ENCODE results near the gene PTPRN2. TPM values are rescaled to one million over a fixed set of nuclear protein-coding genes. Genes with fewer than 3 reads are reported as not detected.

Gene PTPRN2
- total and polyA plus RNA-seq, 2 of the 8 experiments (the other 6 are each of a cell fraction or from before 2014, with no cell fraction given): 2.6 to 4.5 TPM

DNA sequence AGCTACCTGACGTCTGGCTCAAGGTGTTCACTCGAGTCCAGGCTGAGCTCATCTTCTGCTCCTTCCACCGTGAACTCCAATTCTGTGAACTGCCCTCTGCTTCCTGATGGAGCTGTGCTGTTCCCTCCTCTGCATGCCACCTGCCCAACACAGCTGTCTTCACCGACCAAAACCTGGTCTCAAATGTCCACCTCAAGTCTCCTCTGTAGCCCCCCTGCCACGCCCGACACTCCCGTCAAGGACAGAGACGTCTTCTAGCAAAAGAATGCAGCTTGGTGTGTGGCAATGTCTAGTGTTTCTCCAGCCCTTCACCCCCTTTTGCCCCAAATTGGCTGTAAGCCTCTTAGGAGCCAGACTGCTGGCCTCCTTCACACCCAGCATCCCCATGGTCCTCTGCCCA, 945.8 kb downstream of the PTPRN2 start:
- FAIRE-seq: no peak
- no peaks in the 10 kb centered on the region; a peak in 1 of 8 replicates for H3K36me3 ChIP-seq (ENCODE audit: control insufficient read depth in 2 of 4, insufficient read depth in 4 of 4, low read length in 3 of 4)

More for the DNA sequence above, 945.8 kb downstream of the PTPRN2 start:
- ChIA-PET CTCF (ENCODE audit: partially characterized antibody) (interaction anchor here (0.9 kb wide), 1 partner anchor 12 kb away, joined by 4 read pairs; no protein-coding TSS in a partner anchor), POLR2A (ENCODE audit: partially characterized antibody) (no interaction called here)
- Histone ChIP-seq H3K56ac (replicated peaks; ENCODE audit: insufficient read length, low read depth, low read length) (no peak overlapping the region), H4K8ac (ENCODE audit: extremely low read depth, insufficient read depth, low read length) (no peak overlapping the region), H3K4ac (replicated peaks; ENCODE audit: insufficient read length, low read depth, low read length) (no peak overlapping the region), H3K4me1 (replicated peaks in 1 of 4; ENCODE audit: control insufficient read depth in 3 of 4, insufficient read depth in 4 of 4, low read length in 3 of 4) (no peaks in the 10 kb centered on the region), H2BK20ac (ENCODE audit: low read length) (no peak overlapping the region), H3K9me3 (ENCODE audit: insufficient read depth in 2 of 2, low read depth in 1 of 2, low read length in 1 of 2) (peaks cover 15 to 28% of the 10 kb centered on the region in 2 experiments; a peak in 3 of 4 replicates), H3K14ac (ENCODE audit: insufficient read length) (no peak overlapping the region), H2BK120ac (replicated peaks; ENCODE audit: low read depth, low read length) (no peak overlapping the region), H3K23me2 (ENCODE audit: low read depth, low read length) (no peaks in the 10 kb centered on the region), H3K79me1 (ENCODE audit: low read depth, low read length) (no peaks in the 10 kb centered on the region), H4K5ac (ENCODE audit: insufficient read length, low read depth, low read length) (no peak overlapping the region), H3K79me2 (ENCODE audit: control insufficient read depth in 1 of 2, insufficient read depth in 2 of 2, low read length in 2 of 2) (no peaks in the 10 kb centered on the region), H3K9ac (replicated peaks in 1 of 4; ENCODE audit: extremely low read depth in 1 of 4, low read depth in 3 of 4, low read length in 3 of 4) (no peak overlapping the region), H2AK5ac (ENCODE audit: low read depth, low read length) (no peak overlapping the region), H3K27me3 (replicated peaks in 1 of 4; ENCODE audit: control insufficient read depth in 3 of 4, extremely low read depth in 1 of 4, insufficient read depth in 3 of 4, low read length in 3 of 4) (no peaks in the 10 kb centered on the region), H2BK12ac (ENCODE audit: low read depth, low read length) (no peak overlapping the region), H2BK5ac (ENCODE audit: low read depth, low read length) (no peak overlapping the region), H2BK15ac (ENCODE audit: low read length) (no peak overlapping the region), H3K27ac (ENCODE audit: low read depth, low read length) (no peak overlapping the region), H2AFZ (ENCODE audit: low read length) (no peak overlapping the region), H3K23ac (ENCODE audit: insufficient read length) (no peak overlapping the region), H3K4me2 (ENCODE audit: insufficient read depth in 1 of 2, low read depth in 2 of 2, low read length in 2 of 2) (no peak overlapping the region), H3K4me3 (ENCODE audit: extremely low read depth in 1 of 4, insufficient read depth in 2 of 4, low read depth in 3 of 4, low read length in 4 of 4) (no peak overlapping the region), H4K91ac (replicated peaks; ENCODE audit: insufficient read length, low read length) (no peak overlapping the region), H4K20me1 (replicated peaks in 1 of 2; ENCODE audit: control insufficient read depth in 1 of 2, insufficient read depth in 2 of 2, low read length in 2 of 2) (no peaks in the 10 kb centered on the region), H3K18ac (ENCODE audit: extremely low read depth, low read length) (no peak overlapping the region)
- WGBS, 2 experiments (ENCODE audit: extremely low coverage in 1 of 2, insufficient coverage in 1 of 2, insufficient read length in 1 of 2, insufficient replicate concordance in 2 of 2, low coverage in 1 of 2, low lambda C conversion rate in 2 of 2, missing lambda C conversion rate in 1 of 2): 89% methylated on average over 8 of the region's 8 CpGs; no CpG with 5 or more reads in 1 of the 2 experiments
- DNase-seq (ENCODE audit: low read depth in 1 of 2, low spot score in 2 of 2): no peak

All from H1 (cell line).